Thyroid gland (tissue), 4 donors: ENCODE results near the gene RMND5A.
"Not testable (repeated sequence)": the region's sequence is repeated elsewhere in the genome, so short reads cannot be mapped to it uniquely, and the experiment has no call there.

Source experiments
- POLR2A ChIP-seq, 2 donors: fragments of 450-650 bp; IDR thresholded peaks; one replicate each; pipeline ENCODE4 v1.6.1; 2017; ENCODE audit warnings: antibody characterized with exemption in 2 of 2, mild to moderate bottlenecking in 2 of 2, moderate library complexity in 1 of 2
- TF ChIP-seq, protein P1 (sequence below), 6 experiments: fragments of 200-600 bp in 3 of 6; fragments of 450-650 bp in 3 of 6; sonication (generic) in 3 of 6; IDR thresholded peaks; one replicate each; pipeline ENCODE4 v1.5.1; 2016 to 2019; ENCODE audit warnings: antibody characterized with exemption in 6 of 6, mild to moderate bottlenecking in 2 of 6, inconsistent platforms in 1 of 6, moderate library complexity in 1 of 6

GRCh38 chr2:86739889-86740288 is 19.8 kb downstream of the RMND5A start:
- TF ChIP-seq, protein P1, sequence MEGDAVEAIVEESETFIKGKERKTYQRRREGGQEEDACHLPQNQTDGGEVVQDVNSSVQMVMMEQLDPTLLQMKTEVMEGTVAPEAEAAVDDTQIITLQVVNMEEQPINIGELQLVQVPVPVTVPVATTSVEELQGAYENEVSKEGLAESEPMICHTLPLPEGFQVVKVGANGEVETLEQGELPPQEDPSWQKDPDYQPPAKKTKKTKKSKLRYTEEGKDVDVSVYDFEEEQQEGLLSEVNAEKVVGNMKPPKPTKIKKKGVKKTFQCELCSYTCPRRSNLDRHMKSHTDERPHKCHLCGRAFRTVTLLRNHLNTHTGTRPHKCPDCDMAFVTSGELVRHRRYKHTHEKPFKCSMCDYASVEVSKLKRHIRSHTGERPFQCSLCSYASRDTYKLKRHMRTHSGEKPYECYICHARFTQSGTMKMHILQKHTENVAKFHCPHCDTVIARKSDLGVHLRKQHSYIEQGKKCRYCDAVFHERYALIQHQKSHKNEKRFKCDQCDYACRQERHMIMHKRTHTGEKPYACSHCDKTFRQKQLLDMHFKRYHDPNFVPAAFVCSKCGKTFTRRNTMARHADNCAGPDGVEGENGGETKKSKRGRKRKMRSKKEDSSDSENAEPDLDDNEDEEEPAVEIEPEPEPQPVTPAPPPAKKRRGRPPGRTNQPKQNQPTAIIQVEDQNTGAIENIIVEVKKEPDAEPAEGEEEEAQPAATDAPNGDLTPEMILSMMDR (IDR thresholded peaks at IDR 0.05), result not testable (repeated sequence)
- not testable (repeated sequence) for TF ChIP-seq POLR2A (IDR thresholded peaks at IDR 0.05)
